ENCODE measurements around the gene FRMPD4. TPM values are rescaled to one million over a fixed set of nuclear protein-coding genes. Genes with fewer than 3 reads are reported as not detected.

FRMPD4 gene
- total and polyA plus RNA-seq, 2 of the 13 experiments (the other 11 are each of a cell fraction or from before 2014, with no cell fraction given): not detected

DNA sequence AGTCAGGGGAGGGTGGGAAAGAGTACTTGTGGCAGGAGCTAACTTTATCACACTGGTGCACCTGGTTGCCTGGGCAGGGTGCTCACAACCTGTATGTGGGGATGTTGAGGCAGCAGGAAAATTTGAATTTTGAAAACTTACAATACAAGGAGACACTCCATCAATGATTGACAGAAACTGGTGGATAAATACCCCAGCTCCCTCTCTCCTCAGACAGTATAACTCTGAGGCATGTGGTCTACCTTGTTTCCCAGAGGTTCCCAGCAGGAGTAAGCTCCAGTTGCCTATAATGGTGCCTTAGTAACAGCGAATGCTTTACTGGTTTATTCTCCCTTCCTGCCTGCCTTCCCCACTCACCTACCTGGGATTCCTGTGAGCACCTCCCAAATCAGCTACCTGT is 541.2 kb downstream of the FRMPD4 start (continued):
- TF ChIP-seq, protein P1, sequence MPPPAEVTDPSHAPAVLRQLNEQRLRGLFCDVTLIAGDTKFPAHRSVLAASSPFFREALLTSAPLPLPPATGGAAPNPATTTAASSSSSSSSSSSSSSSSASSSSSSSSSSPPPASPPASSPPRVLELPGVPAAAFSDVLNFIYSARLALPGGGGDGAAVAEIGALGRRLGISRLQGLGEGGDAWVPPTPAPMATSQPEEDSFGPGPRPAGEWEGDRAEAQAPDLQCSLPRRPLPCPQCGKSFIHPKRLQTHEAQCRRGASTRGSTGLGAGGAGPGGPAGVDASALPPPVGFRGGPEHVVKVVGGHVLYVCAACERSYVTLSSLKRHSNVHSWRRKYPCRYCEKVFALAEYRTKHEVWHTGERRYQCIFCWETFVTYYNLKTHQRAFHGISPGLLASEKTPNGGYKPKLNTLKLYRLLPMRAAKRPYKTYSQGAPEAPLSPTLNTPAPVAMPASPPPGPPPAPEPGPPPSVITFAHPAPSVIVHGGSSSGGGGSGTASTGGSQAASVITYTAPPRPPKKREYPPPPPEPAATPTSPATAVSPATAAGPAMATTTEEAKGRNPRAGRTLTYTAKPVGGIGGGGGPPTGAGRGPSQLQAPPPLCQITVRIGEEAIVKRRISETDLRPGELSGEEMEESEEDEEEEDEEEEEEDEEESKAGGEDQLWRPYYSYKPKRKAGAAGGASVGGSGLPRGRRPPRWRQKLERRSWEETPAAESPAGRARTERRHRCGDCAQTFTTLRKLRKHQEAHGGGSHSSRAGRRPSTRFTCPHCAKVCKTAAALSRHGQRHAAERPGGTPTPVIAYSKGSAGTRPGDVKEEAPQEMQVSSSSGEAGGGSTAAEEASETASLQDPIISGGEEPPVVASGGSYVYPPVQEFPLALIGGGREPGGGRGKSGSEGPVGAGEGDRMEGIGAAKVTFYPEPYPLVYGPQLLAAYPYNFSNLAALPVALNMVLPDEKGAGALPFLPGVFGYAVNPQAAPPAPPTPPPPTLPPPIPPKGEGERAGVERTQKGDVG (CRISPR knock-in tag; IDR thresholded peaks at IDR 0.05; ENCODE audit: borderline replicate concordance): no peak
- TF ChIP-seq TARDBP (CRISPR knock-in tag; IDR thresholded peaks at IDR 0.05): no peak
- TF ChIP-seq, protein P2, sequence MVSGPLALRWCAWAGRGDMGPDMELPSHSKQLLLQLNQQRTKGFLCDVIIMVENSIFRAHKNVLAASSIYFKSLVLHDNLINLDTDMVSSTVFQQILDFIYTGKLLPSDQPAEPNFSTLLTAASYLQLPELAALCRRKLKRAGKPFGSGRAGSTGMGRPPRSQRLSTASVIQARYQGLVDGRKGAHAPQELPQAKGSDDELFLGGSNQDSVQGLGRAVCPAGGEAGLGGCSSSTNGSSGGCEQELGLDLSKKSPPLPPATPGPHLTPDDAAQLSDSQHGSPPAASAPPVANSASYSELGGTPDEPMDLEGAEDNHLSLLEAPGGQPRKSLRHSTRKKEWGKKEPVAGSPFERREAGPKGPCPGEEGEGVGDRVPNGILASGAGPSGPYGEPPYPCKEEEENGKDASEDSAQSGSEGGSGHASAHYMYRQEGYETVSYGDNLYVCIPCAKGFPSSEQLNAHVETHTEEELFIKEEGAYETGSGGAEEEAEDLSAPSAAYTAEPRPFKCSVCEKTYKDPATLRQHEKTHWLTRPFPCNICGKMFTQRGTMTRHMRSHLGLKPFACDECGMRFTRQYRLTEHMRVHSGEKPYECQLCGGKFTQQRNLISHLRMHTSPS (CRISPR knock-in tag; IDR thresholded peaks at IDR 0.05; ENCODE audit: low read depth): no peak

DNA sequence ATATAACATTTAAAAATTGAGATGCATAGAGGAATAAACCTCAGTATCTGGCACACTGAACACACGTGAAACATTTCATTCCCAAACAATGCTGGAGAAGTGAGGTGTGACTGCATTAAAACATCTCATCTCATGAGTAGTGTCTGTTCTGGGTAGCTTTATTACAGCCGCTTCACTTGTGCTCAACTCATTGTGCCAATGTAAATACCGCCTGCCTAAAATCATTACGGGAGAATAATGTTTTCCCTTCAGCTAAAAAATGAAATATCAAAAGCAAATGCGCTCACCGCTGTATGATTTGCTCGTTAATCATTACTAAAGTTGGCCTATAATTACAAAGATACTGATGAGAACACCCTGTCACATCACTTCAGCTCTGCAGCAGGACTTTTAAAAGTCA is 542.8 kb downstream of the FRMPD4 start:
- no peaks in the 10 kb centered on the region for H3K79me2 ChIP-seq (ENCODE audit: insufficient read depth, low read length)
- in situ Hi-C loops (cut with HindIII; ENCODE audit: extremely low pct_ligation_motif_present, low pct_unique_long_range_greater_than_20kb): no loop called here
- H3K9me3 ChIP-seq (ENCODE audit: low read length): no peaks in the 10 kb centered on the region
- H3K4me2 ChIP-seq (ENCODE audit: low read depth, low read length): no peak overlapping the region
- no peak for FAIRE-seq
- no peaks in the 10 kb centered on the region for H4K20me1 ChIP-seq (ENCODE audit: insufficient read depth, low read length)
- H3K27ac ChIP-seq (ENCODE audit: extremely low read length, insufficient read depth, low read length): no peak overlapping the region
- DNase-seq (ENCODE audit: low spot score): no peak
- no peak overlapping the region for H2AFZ ChIP-seq (ENCODE audit: low read length)
- ATAC-seq: no peak
- no peak overlapping the region for H3K9ac ChIP-seq (ENCODE audit: insufficient read depth, low read depth, low read length)
- CTCF ChIA-PET (ENCODE audit: low intra/inter-chr PET ratio, low total read pairs): no interaction called here
- intact Hi-C loops (cut with micrococcal nuclease; ENCODE audit: unreplicated experiment): no loop called here
- no peak overlapping the region for H3K4me3 ChIP-seq (replicated peaks in 1 of 3; ENCODE audit: insufficient read depth in 1 of 3, low read depth in 2 of 3, low read length in 3 of 3)
- H3K4me1 ChIP-seq (ENCODE audit: insufficient read depth, low read length): no peaks in the 10 kb centered on the region
- BruUV-seq (replicated peaks): no TSS peak
- no peaks in the 10 kb centered on the region for H3K27me3 ChIP-seq (ENCODE audit: control insufficient read depth in 1 of 2, insufficient read depth in 2 of 2, low read length in 2 of 2)
- WGBS (ENCODE audit: low lambda C conversion rate): 3% methylated on average over 6 of the region's 7 CpGs
- no peaks in the 10 kb centered on the region for H3K36me3 ChIP-seq (replicated peaks in 1 of 2; ENCODE audit: control insufficient read depth in 1 of 2, insufficient read depth in 2 of 2, low read length in 2 of 2)
- POLR2A ChIA-PET: no interaction called here
- TF ChIP-seq ZBTB3 (CRISPR knock-in tag; IDR thresholded peaks at IDR 0.05; ENCODE audit: borderline replicate concordance, low read depth) (no peak), ZFP62 (CRISPR knock-in tag; IDR thresholded peaks at IDR 0.05) (no peak), ZNF761 (CRISPR knock-in tag; conservative IDR thresholded peaks at IDR 0.05) (no peak), ZNF432 (CRISPR knock-in tag; IDR thresholded peaks at IDR 0.05; ENCODE audit: borderline replicate concordance) (no peak), SIN3B (IDR thresholded peaks at IDR 0.05; ENCODE audit: low read length) (no peak), ZBTB7A (CRISPR knock-in tag; IDR thresholded peaks at IDR 0.05) (no peak)
- TF ChIP-seq, protein P3, sequence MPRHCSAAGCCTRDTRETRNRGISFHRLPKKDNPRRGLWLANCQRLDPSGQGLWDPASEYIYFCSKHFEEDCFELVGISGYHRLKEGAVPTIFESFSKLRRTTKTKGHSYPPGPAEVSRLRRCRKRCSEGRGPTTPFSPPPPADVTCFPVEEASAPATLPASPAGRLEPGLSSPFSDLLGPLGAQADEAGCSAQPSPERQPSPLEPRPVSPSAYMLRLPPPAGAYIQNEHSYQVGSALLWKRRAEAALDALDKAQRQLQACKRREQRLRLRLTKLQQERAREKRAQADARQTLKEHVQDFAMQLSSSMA (CRISPR knock-in tag; IDR thresholded peaks at IDR 0.05): no peak
- TF ChIP-seq, protein P4, sequence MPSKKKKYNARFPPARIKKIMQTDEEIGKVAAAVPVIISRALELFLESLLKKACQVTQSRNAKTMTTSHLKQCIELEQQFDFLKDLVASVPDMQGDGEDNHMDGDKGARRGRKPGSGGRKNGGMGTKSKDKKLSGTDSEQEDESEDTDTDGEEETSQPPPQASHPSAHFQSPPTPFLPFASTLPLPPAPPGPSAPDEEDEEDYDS (CRISPR knock-in tag; IDR thresholded peaks at IDR 0.05): no peak
- TF ChIP-seq, protein P5, sequence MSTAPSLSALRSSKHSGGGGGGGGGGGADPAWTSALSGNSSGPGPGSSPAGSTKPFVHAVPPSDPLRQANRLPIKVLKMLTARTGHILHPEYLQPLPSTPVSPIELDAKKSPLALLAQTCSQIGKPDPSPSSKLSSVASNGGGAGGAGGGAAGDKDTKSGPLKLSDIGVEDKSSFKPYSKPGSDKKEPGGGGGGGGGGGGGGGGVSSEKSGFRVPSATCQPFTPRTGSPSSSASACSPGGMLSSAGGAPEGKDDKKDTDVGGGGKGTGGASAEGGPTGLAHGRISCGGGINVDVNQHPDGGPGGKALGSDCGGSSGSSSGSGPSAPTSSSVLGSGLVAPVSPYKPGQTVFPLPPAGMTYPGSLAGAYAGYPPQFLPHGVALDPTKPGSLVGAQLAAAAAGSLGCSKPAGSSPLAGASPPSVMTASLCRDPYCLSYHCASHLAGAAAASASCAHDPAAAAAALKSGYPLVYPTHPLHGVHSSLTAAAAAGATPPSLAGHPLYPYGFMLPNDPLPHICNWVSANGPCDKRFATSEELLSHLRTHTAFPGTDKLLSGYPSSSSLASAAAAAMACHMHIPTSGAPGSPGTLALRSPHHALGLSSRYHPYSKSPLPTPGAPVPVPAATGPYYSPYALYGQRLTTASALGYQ (CRISPR knock-in tag; IDR thresholded peaks at IDR 0.05): no peak

All from HepG2 (cell line).